Gastrocnemius medialis (tissue), 4 donors: Measurements from ENCODE around the gene ARL6IP1.

ENCODE experiments used
- POLR2A ChIP-seq, 2 donors: fragments of 450-650 bp; IDR thresholded peaks; one replicate each; pipeline ENCODE4 v1.6.1; 2017; ENCODE audit warnings: antibody characterized with exemption in 2 of 2, mild to moderate bottlenecking in 2 of 2, moderate library complexity in 2 of 2
- TF ChIP-seq, protein P1 (sequence below), 5 experiments: fragments of 450-650 bp in 3 of 5; fragments of 200-600 bp in 2 of 5; sonication (generic) in 2 of 5; IDR thresholded peaks in 4 of 5; conservative IDR thresholded peaks in 1 of 5; 1 replicate in 4 of 5; 2 replicates in 1 of 5; pipeline ENCODE4 v1.5.1; 2016 to 2019; ENCODE audit warnings: antibody characterized with exemption in 5 of 5, mild to moderate bottlenecking in 3 of 5, moderate library complexity in 3 of 5

DNA sequence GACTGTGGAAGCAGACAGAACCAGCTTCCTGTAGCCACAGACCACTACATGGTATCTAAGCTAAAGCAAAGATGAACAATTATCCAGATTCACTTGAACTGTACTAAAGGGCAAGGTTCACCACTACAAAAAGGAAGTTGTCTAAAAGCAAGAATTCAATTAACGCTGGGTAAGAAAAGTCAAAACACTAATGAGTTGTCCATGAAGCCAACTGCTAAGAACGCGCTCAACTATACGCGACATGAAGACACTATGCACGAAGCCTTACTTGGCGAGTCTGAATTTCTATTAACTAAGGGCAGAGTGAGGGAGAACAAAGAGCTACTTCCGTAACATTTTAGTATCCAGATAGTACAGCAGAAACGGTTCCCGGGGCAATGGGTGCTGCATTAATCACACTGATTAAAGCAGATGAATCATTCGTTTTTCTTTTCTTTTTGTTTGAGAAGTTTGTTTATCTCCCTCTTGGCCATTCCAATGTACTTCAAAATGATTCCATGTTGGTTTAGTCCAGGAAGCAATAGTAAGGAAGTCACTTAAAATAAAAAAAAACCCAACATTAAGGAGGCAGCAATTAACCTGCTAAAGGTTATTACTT, 8.4 kb downstream of the ARL6IP1 start:
- TF ChIP-seq, protein P1, sequence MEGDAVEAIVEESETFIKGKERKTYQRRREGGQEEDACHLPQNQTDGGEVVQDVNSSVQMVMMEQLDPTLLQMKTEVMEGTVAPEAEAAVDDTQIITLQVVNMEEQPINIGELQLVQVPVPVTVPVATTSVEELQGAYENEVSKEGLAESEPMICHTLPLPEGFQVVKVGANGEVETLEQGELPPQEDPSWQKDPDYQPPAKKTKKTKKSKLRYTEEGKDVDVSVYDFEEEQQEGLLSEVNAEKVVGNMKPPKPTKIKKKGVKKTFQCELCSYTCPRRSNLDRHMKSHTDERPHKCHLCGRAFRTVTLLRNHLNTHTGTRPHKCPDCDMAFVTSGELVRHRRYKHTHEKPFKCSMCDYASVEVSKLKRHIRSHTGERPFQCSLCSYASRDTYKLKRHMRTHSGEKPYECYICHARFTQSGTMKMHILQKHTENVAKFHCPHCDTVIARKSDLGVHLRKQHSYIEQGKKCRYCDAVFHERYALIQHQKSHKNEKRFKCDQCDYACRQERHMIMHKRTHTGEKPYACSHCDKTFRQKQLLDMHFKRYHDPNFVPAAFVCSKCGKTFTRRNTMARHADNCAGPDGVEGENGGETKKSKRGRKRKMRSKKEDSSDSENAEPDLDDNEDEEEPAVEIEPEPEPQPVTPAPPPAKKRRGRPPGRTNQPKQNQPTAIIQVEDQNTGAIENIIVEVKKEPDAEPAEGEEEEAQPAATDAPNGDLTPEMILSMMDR (IDR thresholded peaks at IDR 0.05 in 4 of 5, conservative IDR thresholded peaks at IDR 0.05 in 1 of 5) = no peak
- TF ChIP-seq POLR2A (IDR thresholded peaks at IDR 0.05) = no peak
